Spleen (tissue), 11 donors: ENCODE measurements around the gene GPD1L. TPM values are rescaled to one million over a fixed set of nuclear protein-coding genes. Genes with fewer than 3 reads are reported as not detected.

Experiments
- DNase-seq: peaks from one replicate; pipeline ENCODE4 v3.0.0-alpha.2; 2020
- H3K27ac ChIP-seq, 8 donors: fragments of 200-600 bp; sonication (generic) in 7 of 8; 1 replicate in 4 of 8; 2 replicates in 4 of 8; pipeline versions ENCODE4 v1.5.0 to v1.8.0; 2016 to 2021; ENCODE audit warnings: inconsistent platforms in 4 of 8, mild to moderate bottlenecking in 4 of 8, moderate library complexity in 1 of 8
- H3K27me3 ChIP-seq, 7 donors: fragments of 200-600 bp; sonication (generic) in 6 of 7; replicated peaks in 1 of 7; 1 replicate in 4 of 7; 2 replicates in 3 of 7; pipeline versions ENCODE4 v1.5.0 to v1.8.0; 2016 to 2021; ENCODE audit warnings: inconsistent platforms in 3 of 7, mild to moderate bottlenecking in 1 of 7
- H3K36me3 ChIP-seq, 6 donors: fragments of 200-600 bp; sonication (generic) in 5 of 6; 1 replicate in 4 of 6; 2 replicates in 2 of 6; pipeline versions ENCODE4 v1.5.0 to v1.8.0; 2016 to 2021; ENCODE audit warnings: inconsistent platforms in 2 of 6
- H3K4me1 ChIP-seq, 6 donors: fragments of 200-600 bp; sonication (generic) in 5 of 6; 1 replicate in 3 of 6; 2 replicates in 3 of 6; pipeline versions ENCODE4 v1.5.0 to v1.8.0; 2016 to 2021; ENCODE audit warnings: inconsistent platforms in 3 of 6
- H3K4me3 ChIP-seq, 8 donors: fragments of 200-600 bp; sonication (generic) in 7 of 8; 1 replicate in 4 of 8; 2 replicates in 4 of 8; pipeline versions ENCODE4 v1.5.0 to v1.8.0; 2016 to 2021; ENCODE audit warnings: inconsistent platforms in 4 of 8, mild to moderate bottlenecking in 4 of 8, moderate library complexity in 2 of 8
- H3K9me3 ChIP-seq, 8 donors: fragments of 200-600 bp; sonication (generic) in 7 of 8; 1 replicate in 4 of 8; 2 replicates in 4 of 8; pipeline versions ENCODE4 v1.5.0 to v1.8.0; 2016 to 2021; ENCODE audit warnings: inconsistent platforms in 4 of 8
- CTCF ChIP-seq, 11 experiments: fragments of 200-600 bp in 7 of 11; fragments of 450-650 bp in 4 of 11; sonication (generic) in 4 of 11; IDR thresholded peaks in 8 of 11; conservative IDR thresholded peaks in 3 of 11; 1 replicate in 7 of 11; 2 replicates in 4 of 11; pipeline versions ENCODE4 v1.4.0 to v1.8.0; 2016 to 2021; ENCODE audit warnings: antibody characterized with exemption in 11 of 11, inconsistent platforms in 4 of 11, mild to moderate bottlenecking in 1 of 11
- POLR2A ChIP-seq, 3 donors: fragments of 450-650 bp; IDR thresholded peaks; one replicate each; pipeline ENCODE4 v1.5.1; 2017; ENCODE audit warnings: antibody characterized with exemption in 3 of 3, mild to moderate bottlenecking in 1 of 3
- POLR2AphosphoS5 ChIP-seq, 3 donors: sonication (generic); formaldehyde crosslinking; IDR thresholded peaks; one replicate each; pipeline ENCODE4 v1.5.1; 2017; ENCODE audit warnings: antibody characterized with exemption in 3 of 3
- WGBS, 5 donors: extraction: QIAGEN DNeasy Blood & Tissue Kit in 3 of 5; methylation state at CpG; one replicate each; pipeline versions ENCODE4 v1.1.5 to v1.1.7; 2013 to 2018; 5-methylcytosine and 5-hydroxymethylcytosine counted together
- intact Hi-C: fragments of 100-400 bp; cut with DNase I; formaldehyde crosslinking; loops from one replicate; pipeline ENCODE4 v1.15.0; 2023; ENCODE audit warnings: low total_unique reads
- polyA plus RNA-seq, 3 donors: library from polyadenylated mRNA; stranded (reverse); fragments of 200-250 nt; gene quantifications; one replicate each; pipeline ENCODE4 v1.2.1, GENCODE V29; 2013
- total RNA-seq, 7 donors: library from RNA; depleted of rRNA in 3 of 7; stranded (reverse); fragments of >200 nt in 3 of 7; fragmentation: NEBNext Ultra II Directional in 4 of 7; extraction: Animal tissue kit (Norgen Biotek cat#: 25700) in 4 of 7; gene quantifications; one replicate each; pipeline versions ENCODE4 v1.1.0 to v1.2.1, GENCODE V29; 2016 to 2021
- donor health status: healthy with polysubstance abuse.
- donor health status: DM: no; HTN: no; CAD: no; lungs with moderate emphysema.
- donor health status: DM: no; HTN: no; CAD: no.
- donor health status: Bipolar disorder and iron deficiency.
- donor health status: healthy.
- donor health status: DM: no; HTN: no; CAD: no.
- donor health status: DM: yes; HTN: yes; CAD: no.

GPD1L gene
- total and polyA plus RNA-seq, 10 donors, result 6.2 to 38.9 (median 25.1) TPM

- no peaks in the 10 kb centered on the region for H3K4me1 ChIP-seq
- intact Hi-C loops, result no loop called here
- DNase-seq, result no peak
- no peak overlapping the region for H3K4me3 ChIP-seq
- peaks cover 0 to 35% (median 29%) of the 10 kb centered on the region in 8 donors for H3K9me3 ChIP-seq
- H3K36me3 ChIP-seq, result no peaks in the 10 kb centered on the region
- WGBS, 5 donors, result 91 to 100% (median 93%) methylated on average over 1 of the region's 1 CpG
- no peaks in the 10 kb centered on the region for H3K27me3 ChIP-seq
- TF ChIP-seq POLR2A (IDR thresholded peaks at IDR 0.05) (no peak), CTCF (IDR thresholded peaks at IDR 0.05 in 8 of 11, conservative IDR thresholded peaks at IDR 0.05 in 3 of 11) (no peak)
- no peak overlapping the region for H3K27ac ChIP-seq
Observed at GRCh38 chr3:32098528-32098927, 7.9 kb upstream of the GPD1L start.

DNA sequence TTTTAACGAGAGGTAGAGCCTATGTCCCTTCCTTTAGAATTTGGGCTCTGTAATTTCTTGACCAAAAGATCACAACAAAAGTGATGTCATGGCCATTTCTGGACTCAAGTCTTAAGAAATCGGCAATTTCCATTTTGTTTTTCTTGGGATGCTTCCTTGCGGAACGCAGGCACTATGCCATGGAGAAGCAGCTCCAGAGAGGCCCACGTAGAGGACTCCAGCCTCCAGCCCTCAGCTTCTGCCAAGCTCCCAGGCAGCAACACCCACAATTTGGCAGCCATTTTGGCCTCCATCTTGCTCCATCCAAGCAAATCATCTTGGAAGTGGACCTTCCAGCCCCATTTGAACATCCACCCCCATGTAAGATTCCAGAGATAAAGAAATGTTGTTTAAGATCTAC is 6.0 kb upstream of the GPD1L start:
- peaks cover 0 to 35% (median 29%) of the 10 kb centered on the region in 8 donors for H3K9me3 ChIP-seq
- TF ChIP-seq CTCF (IDR thresholded peaks at IDR 0.05 in 8 of 11, conservative IDR thresholded peaks at IDR 0.05 in 3 of 11) (no peak), POLR2A (IDR thresholded peaks at IDR 0.05) (no peak), POLR2AphosphoS5 (IDR thresholded peaks at IDR 0.05) (no peak)
- H3K27ac ChIP-seq, result no peak overlapping the region
- no peaks in the 10 kb centered on the region for H3K36me3 ChIP-seq
- H3K4me1 ChIP-seq, result no peaks in the 10 kb centered on the region
- WGBS, 5 donors, result 88 to 93% (median 90%) methylated on average over 5 of the region's 5 CpGs
- no peaks in the 10 kb centered on the region for H3K27me3 ChIP-seq
- no peak overlapping the region for H3K4me3 ChIP-seq
- DNase-seq, result no peak
- intact Hi-C loops, result no loop called here

DNA sequence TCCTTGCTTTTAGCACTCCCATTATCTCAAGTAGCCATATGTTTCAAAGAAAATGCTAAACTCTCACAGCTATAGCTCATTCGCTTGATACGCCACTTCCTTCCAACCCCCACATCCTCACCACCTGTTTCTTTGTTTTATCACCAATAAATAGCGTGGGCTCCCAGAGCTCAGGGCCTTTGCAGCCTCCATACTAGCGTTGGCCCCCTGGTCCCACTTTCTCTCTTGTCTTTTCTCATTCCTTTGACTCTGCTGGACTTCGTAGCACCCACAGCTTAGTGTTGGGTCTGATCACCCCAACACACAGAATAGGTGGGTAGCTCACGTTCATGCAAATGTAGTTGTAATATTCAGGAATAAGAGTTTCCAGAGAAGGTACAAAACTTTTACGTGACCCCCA is 4.1 kb upstream of the GPD1L start:
- H3K4me1 ChIP-seq, result peaks cover 1 to 14% (median 6%) of the 10 kb centered on the region in 6 donors
- H3K9me3 ChIP-seq, result peaks cover 0 to 35% (median 29%) of the 10 kb centered on the region in 8 donors
- TF ChIP-seq CTCF (IDR thresholded peaks at IDR 0.05 in 8 of 11, conservative IDR thresholded peaks at IDR 0.05 in 3 of 11) (no peak), POLR2A (IDR thresholded peaks at IDR 0.05) (no peak), POLR2AphosphoS5 (IDR thresholded peaks at IDR 0.05) (no peak)
- no peak overlapping the region for H3K27ac ChIP-seq
- intact Hi-C loops, result no loop called here
- no peak for DNase-seq
- no peaks in the 10 kb centered on the region for H3K27me3 ChIP-seq
- no peaks in the 10 kb centered on the region for H3K36me3 ChIP-seq
- WGBS, 5 donors, result 90 to 99% (median 91%) methylated on average over 7 of the region's 7 CpGs
- H3K4me3 ChIP-seq, result no peak overlapping the region

DNA sequence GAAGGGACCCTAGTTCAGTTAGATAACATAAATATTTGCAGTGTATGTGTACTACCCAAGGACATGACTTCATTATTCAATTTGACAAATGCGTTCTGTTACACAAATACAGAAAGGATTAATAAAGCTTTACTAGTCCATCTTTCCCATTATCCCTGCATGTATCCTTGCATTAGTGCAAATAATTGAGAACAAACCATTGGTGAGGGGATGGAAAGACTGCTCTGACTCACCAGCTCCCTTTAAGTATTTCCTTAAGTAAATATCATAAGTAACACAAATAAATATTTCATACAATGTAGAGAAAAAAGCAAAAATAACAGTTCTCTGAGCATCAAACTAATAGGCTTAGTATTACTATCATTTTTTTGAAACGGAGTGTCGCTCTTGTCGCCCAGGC is 1.9 kb upstream of the GPD1L start:
- Histone ChIP-seq H3K27ac (no peak overlapping the region), H3K9me3 (peaks cover 0 to 35% (median 29%) of the 10 kb centered on the region in 8 donors), H3K27me3 (no peaks in the 10 kb centered on the region), H3K4me1 (peaks cover 13 to 37% (median 24%) of the 10 kb centered on the region in 6 donors), H3K4me3 (no peak overlapping the region), H3K36me3 (no peaks in the 10 kb centered on the region)
- DNase-seq, result no peak
- no peak for TF ChIP-seq CTCF (IDR thresholded peaks at IDR 0.05 in 8 of 11, conservative IDR thresholded peaks at IDR 0.05 in 3 of 11)
- TF ChIP-seq POLR2A (IDR thresholded peaks at IDR 0.05), result no peak
- TF ChIP-seq POLR2AphosphoS5 (IDR thresholded peaks at IDR 0.05), result no peak
- intact Hi-C loops, result no loop called here
- 94 to 99% (median 97%) methylated on average over 4 of the region's 4 CpGs for WGBS, 5 donors
